Endothelial cell of umbilical vein (primary cell): Measurements from ENCODE around the gene ADI1.

Experiments
- CTCF ChIP-seq, 2 donors: IDR thresholded peaks; 1 replicate in 1 of 2; 2 replicates in 1 of 2; pipeline ENCODE4 v1.5.1; 2011; ENCODE audit warnings: low read length in 2 of 2, mild to moderate bottlenecking in 2 of 2, moderate library complexity in 2 of 2, control low read depth in 1 of 2, inconsistent platforms in 1 of 2, low read depth in 1 of 2; ENCODE audit not compliant: insufficient read depth in 1 of 2; ENCODE audit errors: extremely low read depth in 1 of 2
- EZH2 ChIP-seq: IDR thresholded peaks from 2 replicates; pipeline ENCODE4 v1.6.1; 2012; ENCODE audit warnings: borderline replicate concordance, low read depth, mild to moderate bottlenecking, moderate library complexity, low read length, inconsistent platforms; ENCODE audit not compliant: severe bottlenecking
- MYC ChIP-seq: IDR thresholded peaks from one replicate; pipeline ENCODE4 v1.6.1; 2011; ENCODE audit warnings: mild to moderate bottlenecking, low read depth, low read length
- POLR2A ChIP-seq: IDR thresholded peaks from 2 replicates; pipeline ENCODE4 v1.6.1; 2012; ENCODE audit warnings: low read depth, mild to moderate bottlenecking, control low read depth, low read length
- POLR2AphosphoS5 ChIP-seq: IDR thresholded peaks from 2 replicates; pipeline ENCODE4 v1.6.1; 2012; ENCODE audit warnings: low read depth, mild to moderate bottlenecking, control low read depth, low read length, moderate library complexity; ENCODE audit not compliant: insufficient read depth
- TF ChIP-seq, protein P1 (sequence below): IDR thresholded peaks from 2 replicates; pipeline ENCODE4 v1.6.1; 2011; ENCODE audit not compliant: insufficient read depth, insufficient read length

DNA sequence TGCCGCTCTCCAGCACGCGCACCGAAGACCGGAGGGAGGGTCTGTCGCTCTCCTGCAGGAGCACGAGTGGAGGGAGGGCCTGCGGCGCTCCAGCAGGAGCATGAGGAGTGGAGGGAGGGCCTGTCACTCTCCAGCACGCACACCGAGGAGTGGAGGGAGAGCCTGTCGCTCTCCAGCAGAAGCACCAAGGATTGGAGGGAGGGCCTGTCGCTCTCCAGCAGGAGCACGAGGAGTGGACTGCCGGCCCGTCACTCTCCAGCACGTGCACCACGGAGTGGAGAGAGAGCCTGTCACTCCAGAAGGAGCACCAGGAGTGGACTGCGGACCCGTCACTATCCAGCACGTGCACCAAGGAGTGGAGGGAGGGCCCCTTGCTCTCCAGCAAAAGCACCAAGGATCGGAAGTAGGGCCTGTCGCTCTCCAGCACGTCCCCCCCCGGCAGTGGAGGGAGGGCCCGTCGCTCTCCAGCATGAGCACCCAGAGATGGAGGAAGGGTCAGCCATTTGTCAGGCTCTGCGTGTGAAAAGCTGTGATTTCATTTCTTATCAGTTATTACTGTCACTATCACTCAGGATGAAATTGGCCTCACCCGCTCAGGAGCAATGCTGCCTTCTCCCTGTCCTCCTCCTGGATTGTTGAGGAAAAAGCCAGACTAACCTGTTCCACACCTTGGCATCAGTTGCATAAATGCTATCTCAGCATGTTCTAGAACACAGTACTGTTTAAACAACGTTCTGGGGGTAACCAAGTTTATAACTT lies 35.9 kb downstream of the ADI1 start:
- TF ChIP-seq POLR2AphosphoS5 (no peak), POLR2A (no peak), CTCF (IDR thresholded peaks at IDR 0.05; ENCODE audit: extremely low read depth in 1 of 2, insufficient read depth in 1 of 2, low read depth in 1 of 2, low read length in 2 of 2) (no peak), EZH2 (no peak), MYC (no peak)
- TF ChIP-seq, protein P1, sequence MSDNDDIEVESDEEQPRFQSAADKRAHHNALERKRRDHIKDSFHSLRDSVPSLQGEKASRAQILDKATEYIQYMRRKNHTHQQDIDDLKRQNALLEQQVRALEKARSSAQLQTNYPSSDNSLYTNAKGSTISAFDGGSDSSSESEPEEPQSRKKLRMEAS, result peak; percentile 18
